HEK293 (cell line): ENCODE data around the gene ZNF684.

Source experiments
- CTCF ChIP-seq: fragments of 450-650 bp; formaldehyde crosslinking; IDR thresholded peaks from 2 replicates; pipeline ENCODE4 v1.5.1; 2016; ENCODE audit warnings: missing biosample characterization, missing genetic modification characterization
- ELK4 ChIP-seq: IDR thresholded peaks from 2 replicates; pipeline ENCODE4 v1.6.1; 2011; ENCODE audit warnings: mild to moderate bottlenecking, low read depth, low read length, borderline replicate concordance
- GLI2 ChIP-seq: fragments of 450-650 bp; formaldehyde crosslinking; IDR thresholded peaks from 2 replicates; pipeline ENCODE4; 2017; ENCODE audit warnings: missing biosample characterization, missing genetic modification characterization, low read depth, borderline replicate concordance
- KLF9 ChIP-seq: fragments of 450-650 bp; formaldehyde crosslinking; IDR thresholded peaks from 2 replicates; pipeline ENCODE4 v1.5.1; 2016; ENCODE audit warnings: missing biosample characterization, missing genetic modification characterization, low read depth
- PATZ1 ChIP-seq: fragments of 450-650 bp; formaldehyde crosslinking; IDR thresholded peaks from 2 replicates; pipeline ENCODE4 v1.5.1; 2016; ENCODE audit warnings: missing biosample characterization, missing genetic modification characterization
- SCRT2 ChIP-seq: fragments of 450-650 bp; formaldehyde crosslinking; IDR thresholded peaks from 2 replicates; pipeline ENCODE4 v1.5.1; 2016; ENCODE audit warnings: missing biosample characterization, missing genetic modification characterization
- ZBTB1 ChIP-seq: fragments of 450-650 bp; formaldehyde crosslinking; IDR thresholded peaks from 2 replicates; pipeline ENCODE4 v1.5.1; 2016; ENCODE audit warnings: missing biosample characterization, missing genetic modification characterization
- ZBTB17 ChIP-seq: fragments of 450-650 bp; formaldehyde crosslinking; IDR thresholded peaks from 2 replicates; pipeline ENCODE4 v1.5.1; 2016; ENCODE audit warnings: missing biosample characterization, missing genetic modification characterization
- ZBTB21 ChIP-seq: fragments of 450-650 bp; formaldehyde crosslinking; IDR thresholded peaks from 2 replicates; pipeline ENCODE4 v1.5.1; 2017; ENCODE audit warnings: missing biosample characterization, missing genetic modification characterization
- ZNF112 ChIP-seq: fragments of 450-650 bp; formaldehyde crosslinking; IDR thresholded peaks from 2 replicates; pipeline ENCODE4 v1.5.0; 2017; ENCODE audit warnings: missing biosample characterization, missing genetic modification characterization
- ZNF138 ChIP-seq: fragments of 450-650 bp; formaldehyde crosslinking; IDR thresholded peaks from 2 replicates; pipeline ENCODE4 v1.5.1; 2016; ENCODE audit warnings: missing biosample characterization, missing genetic modification characterization, borderline replicate concordance
- ZNF274 ChIP-seq, 2 experiments: fragments of 200-500 bp in 1 of 2; fragments of 450-650 bp in 1 of 2; sonication (Bioruptor generic) in 1 of 2; formaldehyde crosslinking in 1 of 2; IDR thresholded peaks; 2 replicates each; pipeline versions ENCODE4 v1.5.1 to v1.6.1; 2014 to 2016; ENCODE audit warnings: borderline replicate concordance in 1 of 2, inconsistent platforms in 1 of 2, low read length in 1 of 2, missing biosample characterization in 1 of 2, missing genetic modification characterization in 1 of 2
- ZNF37A ChIP-seq: fragments of 450-650 bp; IDR thresholded peaks from 2 replicates; pipeline ENCODE4 v1.5.1; 2018; ENCODE audit warnings: missing biosample characterization, missing genetic modification characterization
- ZNF394 ChIP-seq: fragments of 450-650 bp; formaldehyde crosslinking; IDR thresholded peaks from 2 replicates; pipeline ENCODE4 v1.5.1; 2016; ENCODE audit warnings: missing biosample characterization, missing genetic modification characterization, mild to moderate bottlenecking, moderate library complexity, borderline replicate concordance
- ZNF416 ChIP-seq: fragments of 450-650 bp; formaldehyde crosslinking; IDR thresholded peaks from 2 replicates; pipeline ENCODE4 v1.5.1; 2016; ENCODE audit warnings: missing biosample characterization, missing genetic modification characterization
- ZNF426 ChIP-seq: fragments of 450-650 bp; formaldehyde crosslinking; IDR thresholded peaks from 2 replicates; pipeline ENCODE4 v1.5.1; 2017; ENCODE audit warnings: missing biosample characterization, missing genetic modification characterization, mild to moderate bottlenecking, inconsistent platforms, moderate library complexity
- ZNF514 ChIP-seq: fragments of 450-650 bp; formaldehyde crosslinking; IDR thresholded peaks from 2 replicates; pipeline ENCODE4 v1.5.1; 2016; ENCODE audit warnings: missing biosample characterization, missing genetic modification characterization
- ZNF585B ChIP-seq: fragments of 450-650 bp; formaldehyde crosslinking; IDR thresholded peaks from 2 replicates; pipeline ENCODE4 v1.5.1; 2016; ENCODE audit warnings: missing biosample characterization, missing genetic modification characterization
- ZNF596 ChIP-seq: fragments of 450-650 bp; IDR thresholded peaks from 2 replicates; pipeline ENCODE4 v1.5.0; 2018; ENCODE audit warnings: missing biosample characterization, mild to moderate bottlenecking, missing genetic modification characterization, moderate library complexity
- ZNF658 ChIP-seq: fragments of 450-650 bp; formaldehyde crosslinking; IDR thresholded peaks from 2 replicates; pipeline ENCODE4; 2016; ENCODE audit warnings: missing biosample characterization, missing genetic modification characterization
- ZNF660 ChIP-seq: fragments of 450-650 bp; IDR thresholded peaks from 2 replicates; pipeline ENCODE4 v1.5.1; 2018; ENCODE audit warnings: missing biosample characterization, mild to moderate bottlenecking, missing genetic modification characterization
- ZNF677 ChIP-seq: fragments of 450-650 bp; IDR thresholded peaks from 2 replicates; pipeline ENCODE4 v1.5.0; 2018; ENCODE audit warnings: missing biosample characterization, mild to moderate bottlenecking, missing genetic modification characterization, moderate library complexity
- ZNF777 ChIP-seq: fragments of 450-650 bp; formaldehyde crosslinking; IDR thresholded peaks from 2 replicates; pipeline ENCODE4 v1.5.1; 2017; ENCODE audit warnings: missing biosample characterization, missing genetic modification characterization, borderline replicate concordance
- ZNF830 ChIP-seq: fragments of 450-650 bp; IDR thresholded peaks from 2 replicates; pipeline ENCODE4 v1.5.0; 2018; ENCODE audit warnings: missing biosample characterization, missing genetic modification characterization, low read depth, mild to moderate bottlenecking, moderate library complexity
- ZSCAN30 ChIP-seq: fragments of 450-650 bp; IDR thresholded peaks from 2 replicates; pipeline ENCODE4 v1.5.1; 2018; ENCODE audit warnings: missing biosample characterization, mild to moderate bottlenecking, missing genetic modification characterization, moderate library complexity

Gene ZNF684

GRCh38 chr1:40532844-40533424 is 1.5 kb downstream of the ZNF684 start (continued):
- TF ChIP-seq CTCF (tag by site-specific recombination) = peak; percentile 55; the same call in 1 of the 2 replicates
- no peak for TF ChIP-seq ZNF514 (tag by site-specific recombination)
- no peak for TF ChIP-seq ZNF677
- TF ChIP-seq SCRT2 = no peak
- no peak for TF ChIP-seq ZBTB1 (tag by site-specific recombination)
- TF ChIP-seq ZNF37A (tag by site-specific recombination) = no peak
- peak; percentile 47; the same call in 1 of the 2 replicates for TF ChIP-seq ZNF660 (tag by site-specific recombination)
- no peak for TF ChIP-seq ZNF585B
- no peak for TF ChIP-seq ZNF596 (tag by site-specific recombination)
- TF ChIP-seq KLF9 (tag by site-specific recombination) = no peak
- TF ChIP-seq ZNF777 (tag by site-specific recombination) = no peak
- peak; percentile 56 for TF ChIP-seq ZBTB17
- TF ChIP-seq ZNF138 = no peak
- no peak for TF ChIP-seq ZNF112 (tag by site-specific recombination)
- peak; percentile 19; the same call in 1 of the 2 replicates for TF ChIP-seq ZSCAN30 (tag by site-specific recombination)
- TF ChIP-seq ZNF274 (IDR thresholded peaks at IDR 0.05; ENCODE audit: low read length) = no peak
- no peak for TF ChIP-seq ZNF274 (tag by site-specific recombination; IDR thresholded peaks at IDR 0.05; ENCODE audit: borderline replicate concordance)
- no peak for TF ChIP-seq ZNF394 (tag by site-specific recombination)
- TF ChIP-seq ELK4 = no peak
- no peak for TF ChIP-seq ZNF416 (tag by site-specific recombination)
- no peak for TF ChIP-seq PATZ1
- TF ChIP-seq ZNF830 = no peak
- no peak for TF ChIP-seq ZNF658 (tag by site-specific recombination)
- no peak for TF ChIP-seq ZNF426 (tag by site-specific recombination)
- TF ChIP-seq ZBTB21 (tag by site-specific recombination) = no peak
- TF ChIP-seq GLI2 (tag by site-specific recombination) = no peak
- TF ChIP-seq, all 188 proteins: peak for 7
